ENCODE measurements around the gene ZNF628.

DNA sequence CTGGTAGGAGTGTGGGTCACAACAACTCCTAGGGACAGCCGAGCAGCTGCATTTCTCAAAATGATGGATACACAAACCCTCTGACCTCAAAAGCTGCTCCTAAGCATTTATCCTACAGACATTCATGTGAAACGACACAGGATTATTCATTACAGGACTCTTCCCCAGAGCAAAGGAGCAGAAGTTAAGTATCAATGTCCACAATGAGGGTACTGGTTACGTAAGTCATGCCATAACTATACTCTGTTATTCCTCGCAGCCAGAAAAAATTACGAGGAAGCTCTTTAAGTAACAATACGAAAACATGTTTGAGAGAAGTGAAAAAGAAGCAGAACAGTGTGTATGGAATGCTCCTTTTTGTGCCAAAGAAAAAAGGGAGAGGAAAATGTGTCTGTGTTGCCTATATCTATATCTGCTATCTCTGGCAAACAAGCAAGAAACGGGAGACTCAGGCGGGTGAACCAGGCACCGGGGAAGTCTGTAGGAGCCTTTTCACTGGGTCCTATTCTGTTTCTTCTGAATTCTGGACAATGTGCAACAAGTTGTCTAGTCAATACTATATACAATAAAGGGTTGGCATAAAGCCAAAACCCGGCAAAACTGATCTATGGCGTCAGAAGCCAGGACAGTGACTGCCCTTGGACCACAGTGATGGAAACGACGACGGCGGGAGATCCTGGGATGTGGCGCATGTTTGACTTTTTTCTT, 16.3 kb upstream of the ZNF628 start:
- TF ChIP-seq, protein P1, sequence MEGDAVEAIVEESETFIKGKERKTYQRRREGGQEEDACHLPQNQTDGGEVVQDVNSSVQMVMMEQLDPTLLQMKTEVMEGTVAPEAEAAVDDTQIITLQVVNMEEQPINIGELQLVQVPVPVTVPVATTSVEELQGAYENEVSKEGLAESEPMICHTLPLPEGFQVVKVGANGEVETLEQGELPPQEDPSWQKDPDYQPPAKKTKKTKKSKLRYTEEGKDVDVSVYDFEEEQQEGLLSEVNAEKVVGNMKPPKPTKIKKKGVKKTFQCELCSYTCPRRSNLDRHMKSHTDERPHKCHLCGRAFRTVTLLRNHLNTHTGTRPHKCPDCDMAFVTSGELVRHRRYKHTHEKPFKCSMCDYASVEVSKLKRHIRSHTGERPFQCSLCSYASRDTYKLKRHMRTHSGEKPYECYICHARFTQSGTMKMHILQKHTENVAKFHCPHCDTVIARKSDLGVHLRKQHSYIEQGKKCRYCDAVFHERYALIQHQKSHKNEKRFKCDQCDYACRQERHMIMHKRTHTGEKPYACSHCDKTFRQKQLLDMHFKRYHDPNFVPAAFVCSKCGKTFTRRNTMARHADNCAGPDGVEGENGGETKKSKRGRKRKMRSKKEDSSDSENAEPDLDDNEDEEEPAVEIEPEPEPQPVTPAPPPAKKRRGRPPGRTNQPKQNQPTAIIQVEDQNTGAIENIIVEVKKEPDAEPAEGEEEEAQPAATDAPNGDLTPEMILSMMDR (IDR thresholded peaks at IDR 0.05 in 8 of 11, conservative IDR thresholded peaks at IDR 0.05 in 3 of 11) = no peak
- TF ChIP-seq POLR2A (IDR thresholded peaks at IDR 0.05) = no peak

Measured in spleen (tissue), 7 donors.